HG02759 (cell line): ENCODE data around the gene ATCAY.

Source experiments
- ATAC-seq: cut with Tn5 transposase; IDR thresholded peaks from one replicate; pipeline ENCODE4 v1.9.1; 2021; ENCODE audit warnings: mild to moderate bottlenecking, moderate library complexity; ENCODE audit not compliant: unreplicated experiment

The ATCAY gene

DNA sequence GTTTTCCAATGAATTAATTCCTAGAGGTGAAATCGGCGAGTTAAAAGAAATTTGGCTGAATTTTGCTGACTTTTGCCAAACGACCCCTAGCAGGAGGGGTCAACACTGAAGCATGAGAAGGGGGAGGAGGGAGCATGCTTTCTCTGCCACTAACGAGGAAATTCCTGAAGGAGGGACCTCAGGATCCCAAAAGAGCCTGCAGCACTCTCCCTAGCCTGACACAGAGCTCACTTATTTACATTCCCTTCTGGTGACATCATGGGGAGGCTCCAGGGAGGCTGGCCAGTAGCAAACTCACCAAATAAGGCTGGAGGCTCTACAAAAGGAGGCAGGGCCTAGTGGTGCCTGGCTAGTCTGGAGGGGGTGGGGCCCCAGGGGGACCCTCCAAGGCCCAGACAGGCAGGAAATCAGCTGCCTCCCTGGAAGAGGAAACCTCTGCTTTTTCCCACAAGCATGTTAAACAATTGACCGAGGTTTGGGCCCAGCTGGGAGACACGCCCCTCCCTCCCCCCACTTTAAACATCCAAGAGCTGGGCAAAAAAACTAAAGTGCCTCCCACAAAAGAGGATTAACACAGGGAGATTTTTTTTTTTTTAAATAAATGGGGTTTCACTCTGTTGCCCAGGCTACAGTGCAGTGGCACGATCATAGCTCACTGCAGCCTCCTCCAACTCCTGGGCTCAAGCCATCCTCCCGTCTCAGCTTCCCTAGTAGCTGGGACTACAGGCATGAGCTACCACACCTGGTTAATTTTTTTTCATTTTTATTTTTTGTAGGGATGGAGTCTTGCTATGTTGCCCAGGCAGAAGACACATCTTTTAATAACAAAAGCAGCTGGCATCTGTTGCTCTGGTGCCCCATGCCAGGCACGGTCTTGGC is 88.3 kb downstream of the ATCAY start:
- no peak for ATAC-seq

DNA sequence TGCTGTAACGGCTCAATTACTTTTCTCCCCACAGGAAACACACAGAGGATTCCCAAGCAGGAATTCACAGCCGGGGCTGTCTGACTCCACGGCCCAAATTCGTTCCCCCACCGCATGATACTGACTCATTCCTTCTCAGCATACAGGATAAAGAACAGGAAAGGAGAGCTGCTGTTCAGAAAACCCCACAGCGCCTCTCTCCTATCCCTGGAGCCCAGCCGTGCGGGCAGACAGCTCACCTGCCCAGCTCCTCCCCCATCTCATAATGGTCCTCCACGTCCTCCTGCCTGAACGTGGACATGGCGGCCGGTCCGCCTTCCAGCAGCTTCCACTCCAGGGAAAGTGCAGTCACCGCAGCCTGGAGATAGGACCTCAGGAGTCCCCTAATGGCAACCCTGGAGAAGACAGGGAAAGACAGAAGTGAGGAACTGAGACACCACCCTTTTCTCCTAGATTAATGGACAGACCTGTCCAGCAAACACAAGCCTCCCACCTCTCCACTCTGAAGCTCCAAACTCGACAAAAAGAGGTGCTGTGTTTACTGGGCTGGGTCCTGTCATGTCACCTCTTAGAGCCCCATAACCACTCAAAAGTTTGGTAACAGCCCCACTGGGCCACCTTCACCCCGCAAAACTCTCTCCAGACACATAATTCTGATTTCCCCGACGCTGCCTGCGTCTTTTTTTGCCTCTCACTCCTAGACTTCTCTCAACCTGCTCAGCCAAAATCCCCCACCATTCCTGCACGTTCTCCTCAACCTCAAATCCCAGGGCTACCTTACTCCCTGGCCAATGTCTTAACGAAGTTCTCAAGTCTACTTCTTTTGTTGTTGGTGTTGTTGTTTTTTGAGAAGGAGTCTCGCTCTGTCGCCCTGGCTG is 89.2 kb downstream of the ATCAY start:
- no peak for ATAC-seq

- peak; percentile 2 for ATAC-seq
Measured at GRCh38 chr19:3970313-3970807, 89.9 kb downstream of the ATCAY start.

- peak; percentile 97 for ATAC-seq
Measured at GRCh38 chr19:3970808-3971598, 90.5 kb downstream of the ATCAY start, which contains the start of gene DAPK3. Gene DAPK3, minus strand, starts transcription at chr19:3971099. Its CDS starts 1,364 bp downstream, at chr19:3969735.

DNA sequence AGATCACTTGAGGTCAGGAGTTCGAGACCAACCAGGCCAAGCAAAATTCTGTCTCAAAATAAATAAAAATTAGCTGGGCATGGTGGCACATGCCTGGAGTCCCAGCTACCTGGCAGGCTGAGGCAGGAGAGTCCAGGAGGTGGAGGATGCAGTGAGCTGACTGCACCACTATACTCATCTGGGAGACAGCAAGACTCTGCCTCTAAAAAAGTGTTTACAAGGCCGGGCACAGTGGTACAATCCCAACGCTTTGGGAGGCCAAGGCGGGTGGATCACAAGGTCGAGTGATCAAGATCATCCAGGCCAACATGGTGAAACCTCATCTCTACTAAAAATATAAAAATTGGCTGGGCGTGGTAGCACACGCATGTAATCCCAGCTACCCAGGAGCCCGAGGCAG is 94.7 kb downstream of the ATCAY start:
- ATAC-seq, result no peak

- no peak for ATAC-seq
Measured at GRCh38 chr19:3975637-3976087, 95.2 kb downstream of the ATCAY start.

DNA sequence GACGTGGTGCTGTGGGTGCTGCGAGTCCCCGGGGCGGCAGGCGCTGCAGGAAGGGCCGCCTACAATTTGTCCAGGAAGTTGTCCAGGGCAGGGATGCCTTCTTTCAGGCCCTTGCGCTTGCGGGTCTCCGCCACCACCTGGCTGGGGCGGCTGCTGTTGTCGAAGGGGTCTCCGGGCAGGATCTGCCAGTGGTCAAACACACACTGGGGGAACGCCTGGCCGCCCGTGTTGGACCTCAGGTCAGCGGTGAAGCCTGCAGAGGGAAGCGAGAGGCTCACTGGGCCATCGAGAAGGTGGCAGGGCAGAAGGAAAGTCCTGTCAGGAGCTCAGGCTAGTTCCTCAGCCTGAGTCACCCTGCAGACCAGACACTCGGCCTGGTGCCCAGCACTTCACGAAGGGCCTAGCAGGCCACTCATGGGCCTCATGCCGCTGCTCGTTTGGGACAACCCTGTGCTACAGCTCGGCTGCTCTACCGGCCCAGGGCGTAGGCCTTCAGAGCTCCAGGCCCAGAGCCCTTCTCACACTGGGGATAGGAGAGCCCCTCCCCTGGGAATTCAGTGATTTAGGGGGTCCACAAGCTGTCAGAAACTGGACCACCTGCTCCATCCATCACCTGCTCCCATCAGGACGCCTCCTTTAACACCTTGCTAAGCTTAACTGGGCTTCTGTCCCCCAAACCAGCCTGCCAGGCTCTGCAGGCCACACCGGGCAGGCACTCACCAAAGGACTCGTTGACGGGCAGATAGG is 96.2 kb downstream of the ATCAY start:
- no peak for ATAC-seq
